Esophagus muscularis mucosa (tissue), 3 donors: Measurements from ENCODE around the gene CDK17.

Experiments used
- POLR2A ChIP-seq: fragments of 450-650 bp; IDR thresholded peaks from one replicate; pipeline ENCODE4 v1.6.1; 2017; ENCODE audit warnings: antibody characterized with exemption, moderate library complexity, mild to moderate bottlenecking, low read depth
- TF ChIP-seq, protein P1 (sequence below), 3 experiments: fragments of 200-600 bp in 2 of 3; fragments of 450-650 bp in 1 of 3; sonication (generic) in 2 of 3; IDR thresholded peaks; one replicate each; pipeline ENCODE4 v1.5.1; 2017 to 2019; ENCODE audit warnings: antibody characterized with exemption in 3 of 3, mild to moderate bottlenecking in 2 of 3, moderate library complexity in 1 of 3

DNA sequence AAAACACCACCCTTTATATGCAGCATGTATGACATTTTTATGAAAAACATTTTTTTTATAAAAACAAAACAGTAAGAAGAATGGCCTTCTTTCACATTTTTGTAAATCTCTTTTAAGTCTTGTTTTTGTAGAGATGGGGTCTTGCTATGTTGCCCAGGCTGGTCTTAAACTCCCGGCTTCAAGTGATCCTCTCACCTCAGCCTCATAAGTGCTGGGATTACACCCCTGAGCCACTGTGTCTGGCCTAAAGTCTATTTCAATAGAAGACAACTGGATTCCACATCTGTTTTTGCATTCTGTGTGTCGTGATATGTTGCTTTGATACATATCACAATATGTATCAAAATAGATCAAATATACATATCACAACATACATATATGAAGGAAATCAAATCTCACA lies 107.1 kb downstream of the CDK17 start:
- TF ChIP-seq, protein P1, sequence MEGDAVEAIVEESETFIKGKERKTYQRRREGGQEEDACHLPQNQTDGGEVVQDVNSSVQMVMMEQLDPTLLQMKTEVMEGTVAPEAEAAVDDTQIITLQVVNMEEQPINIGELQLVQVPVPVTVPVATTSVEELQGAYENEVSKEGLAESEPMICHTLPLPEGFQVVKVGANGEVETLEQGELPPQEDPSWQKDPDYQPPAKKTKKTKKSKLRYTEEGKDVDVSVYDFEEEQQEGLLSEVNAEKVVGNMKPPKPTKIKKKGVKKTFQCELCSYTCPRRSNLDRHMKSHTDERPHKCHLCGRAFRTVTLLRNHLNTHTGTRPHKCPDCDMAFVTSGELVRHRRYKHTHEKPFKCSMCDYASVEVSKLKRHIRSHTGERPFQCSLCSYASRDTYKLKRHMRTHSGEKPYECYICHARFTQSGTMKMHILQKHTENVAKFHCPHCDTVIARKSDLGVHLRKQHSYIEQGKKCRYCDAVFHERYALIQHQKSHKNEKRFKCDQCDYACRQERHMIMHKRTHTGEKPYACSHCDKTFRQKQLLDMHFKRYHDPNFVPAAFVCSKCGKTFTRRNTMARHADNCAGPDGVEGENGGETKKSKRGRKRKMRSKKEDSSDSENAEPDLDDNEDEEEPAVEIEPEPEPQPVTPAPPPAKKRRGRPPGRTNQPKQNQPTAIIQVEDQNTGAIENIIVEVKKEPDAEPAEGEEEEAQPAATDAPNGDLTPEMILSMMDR (IDR thresholded peaks at IDR 0.05): no peak
- no peak for TF ChIP-seq POLR2A
